ENCODE results near the gene PARP14. TPM values are rescaled to one million over a fixed set of nuclear protein-coding genes. Genes with fewer than 3 reads are reported as not detected.

The PARP14 gene
- total RNA-seq, 1 experiment from 2014 or later: 15.5 TPM

DNA sequence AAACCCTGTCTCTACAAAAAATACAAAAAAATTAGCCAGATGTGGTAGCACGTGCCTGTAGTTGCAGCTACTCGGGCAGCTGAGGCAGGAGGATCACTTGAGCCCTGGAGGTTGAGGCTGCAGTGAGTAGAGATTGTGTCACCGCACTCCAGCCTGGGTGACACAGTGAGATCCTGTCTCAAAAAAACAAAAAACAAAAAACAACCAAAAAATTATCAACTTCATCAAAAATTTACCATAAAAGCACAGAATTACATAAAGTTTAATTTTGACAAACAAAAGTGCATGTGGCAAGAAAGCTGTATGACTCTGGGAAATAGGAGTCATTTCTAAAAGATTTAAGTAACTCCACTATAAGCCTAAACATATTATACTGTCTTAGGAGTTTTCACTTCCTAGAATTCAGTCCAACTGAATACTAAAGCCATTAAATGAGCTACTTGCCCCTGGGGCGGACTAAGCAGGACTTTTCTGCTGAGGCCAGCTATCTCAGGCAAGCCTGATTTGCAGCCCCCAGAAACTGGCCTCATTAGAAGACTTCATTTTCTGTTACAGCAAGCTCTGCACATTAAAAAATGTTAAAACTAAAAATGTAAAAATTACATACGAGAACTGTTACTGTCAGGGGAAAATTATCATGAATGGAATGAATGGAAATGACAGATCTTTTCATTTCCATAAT is 90.0 kb downstream of the PARP14 start:
- intact Hi-C loops (cut with micrococcal nuclease): no loop called here
- peaks cover 14% of the 10 kb centered on the region for H3K4me1 Mint-ChIP-seq (ENCODE audit: insufficient read depth, unreplicated experiment)
- no peak overlapping the region for H3K27ac Mint-ChIP-seq (ENCODE audit: low read depth, unreplicated experiment)
- ChIA-PET POLR2A (interaction anchor here (0.5 to 1.3 kb wide), 2 partner anchors 20 to 416 kb away, joined by 3 read pairs; no protein-coding TSS in a partner anchor), CTCF (interaction anchor here (0.6 to 1.3 kb wide), 3 partner anchors 14 to 207 kb away, joined by 3 to 5 read pairs (median 3); no protein-coding TSS in a partner anchor)
- no peak overlapping the region for H3K4me3 Mint-ChIP-seq (ENCODE audit: unreplicated experiment)
- H3K27me3 Mint-ChIP-seq (ENCODE audit: insufficient read depth, unreplicated experiment): no peaks in the 10 kb centered on the region
- BruUV-seq (replicated peaks): no TSS peak
- no peaks in the 10 kb centered on the region for H3K9me3 Mint-ChIP-seq (ENCODE audit: unreplicated experiment)
- TF ChIP-seq, protein P1, sequence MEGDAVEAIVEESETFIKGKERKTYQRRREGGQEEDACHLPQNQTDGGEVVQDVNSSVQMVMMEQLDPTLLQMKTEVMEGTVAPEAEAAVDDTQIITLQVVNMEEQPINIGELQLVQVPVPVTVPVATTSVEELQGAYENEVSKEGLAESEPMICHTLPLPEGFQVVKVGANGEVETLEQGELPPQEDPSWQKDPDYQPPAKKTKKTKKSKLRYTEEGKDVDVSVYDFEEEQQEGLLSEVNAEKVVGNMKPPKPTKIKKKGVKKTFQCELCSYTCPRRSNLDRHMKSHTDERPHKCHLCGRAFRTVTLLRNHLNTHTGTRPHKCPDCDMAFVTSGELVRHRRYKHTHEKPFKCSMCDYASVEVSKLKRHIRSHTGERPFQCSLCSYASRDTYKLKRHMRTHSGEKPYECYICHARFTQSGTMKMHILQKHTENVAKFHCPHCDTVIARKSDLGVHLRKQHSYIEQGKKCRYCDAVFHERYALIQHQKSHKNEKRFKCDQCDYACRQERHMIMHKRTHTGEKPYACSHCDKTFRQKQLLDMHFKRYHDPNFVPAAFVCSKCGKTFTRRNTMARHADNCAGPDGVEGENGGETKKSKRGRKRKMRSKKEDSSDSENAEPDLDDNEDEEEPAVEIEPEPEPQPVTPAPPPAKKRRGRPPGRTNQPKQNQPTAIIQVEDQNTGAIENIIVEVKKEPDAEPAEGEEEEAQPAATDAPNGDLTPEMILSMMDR (IDR thresholded peaks at IDR 0.05; ENCODE audit: unreplicated experiment): no peak
- no peak for DNase-seq (ENCODE audit: unreplicated experiment)
- peaks cover 24% of the 10 kb centered on the region for H3K36me3 Mint-ChIP-seq (ENCODE audit: insufficient read depth, unreplicated experiment)

DNA sequence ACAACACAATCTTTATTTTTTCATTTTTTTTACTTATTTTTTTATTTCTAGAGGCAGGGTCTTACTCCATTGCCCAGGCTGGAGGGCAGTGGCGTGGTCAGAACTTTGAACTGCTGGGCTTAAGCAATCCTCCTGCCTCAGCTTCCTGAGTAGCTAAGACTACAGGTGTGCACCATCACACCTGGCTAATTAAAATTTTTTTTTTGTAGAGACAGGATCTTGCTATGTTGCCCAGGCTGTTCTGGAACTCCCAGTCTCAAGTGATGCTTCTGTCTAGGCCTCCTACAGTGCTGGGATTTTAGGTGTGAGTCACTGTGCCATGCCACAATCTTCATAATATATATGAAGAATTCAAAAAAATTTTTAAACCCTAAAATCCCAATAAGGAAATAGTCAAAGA is 92.2 kb downstream of the PARP14 start:
- intact Hi-C loops (cut with micrococcal nuclease): no loop called here
- POLR2A ChIA-PET: interaction anchor here (0.9 to 1.0 kb wide), 2 partner anchors 12 to 21 kb away, joined by 5 to 6 read pairs; partner anchors contain the start of gene HSPBAP1
- no peak for DNase-seq (ENCODE audit: unreplicated experiment)
- no peaks in the 10 kb centered on the region for H3K27me3 Mint-ChIP-seq (ENCODE audit: insufficient read depth, unreplicated experiment)
- H3K4me1 Mint-ChIP-seq (ENCODE audit: insufficient read depth, unreplicated experiment): peaks cover 14% of the 10 kb centered on the region
- TF ChIP-seq, protein P1 (IDR thresholded peaks at IDR 0.05; ENCODE audit: unreplicated experiment): no peak
- no peak overlapping the region for H3K4me3 Mint-ChIP-seq (ENCODE audit: unreplicated experiment)
- no TSS peak for BruUV-seq (replicated peaks)
- no peak overlapping the region for H3K27ac Mint-ChIP-seq (ENCODE audit: low read depth, unreplicated experiment)
- H3K36me3 Mint-ChIP-seq (ENCODE audit: insufficient read depth, unreplicated experiment): peaks cover 22% of the 10 kb centered on the region
- CTCF ChIA-PET: interaction anchor here (0.8 to 1.7 kb wide), 3 partner anchors 12 to 18 kb away, joined by 3 to 4 read pairs (median 4); no protein-coding TSS in a partner anchor
- H3K9me3 Mint-ChIP-seq (ENCODE audit: unreplicated experiment): no peaks in the 10 kb centered on the region

DNA sequence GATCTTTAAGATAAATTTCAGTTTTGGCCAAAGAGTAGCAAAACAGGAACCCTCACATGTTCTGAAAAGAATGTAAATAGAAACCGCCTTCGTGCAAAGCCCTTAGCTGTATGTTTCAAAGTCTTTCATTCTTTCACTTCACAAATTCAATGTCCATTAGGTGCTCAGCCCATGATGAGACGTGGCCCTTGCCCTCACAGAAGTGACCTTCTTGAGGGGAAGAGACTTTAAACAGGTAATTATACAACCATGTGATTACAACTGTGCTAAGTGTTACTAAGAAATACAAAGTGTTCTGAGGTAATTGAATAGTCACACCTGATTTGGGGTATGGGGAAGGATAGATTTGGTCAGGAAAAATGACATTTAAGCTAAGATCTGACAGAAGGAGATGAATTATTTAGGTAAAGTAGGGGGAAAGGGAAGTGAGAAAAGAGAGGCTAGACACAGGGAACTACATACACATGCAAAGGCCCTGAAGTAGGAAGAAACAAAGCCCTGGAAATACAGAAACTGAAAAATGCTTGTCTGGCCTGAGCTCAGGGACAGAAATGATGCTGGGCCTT is 93.4 kb downstream of the PARP14 start:
- TF ChIP-seq, protein P1 (IDR thresholded peaks at IDR 0.05; ENCODE audit: unreplicated experiment): no peak
- intact Hi-C loops (cut with micrococcal nuclease): no loop called here
- no peak overlapping the region for H3K4me3 Mint-ChIP-seq (ENCODE audit: unreplicated experiment)
- no peaks in the 10 kb centered on the region for H3K9me3 Mint-ChIP-seq (ENCODE audit: unreplicated experiment)
- DNase-seq (ENCODE audit: unreplicated experiment): no peak
- H3K4me1 Mint-ChIP-seq (ENCODE audit: insufficient read depth, unreplicated experiment): peaks cover 7% of the 10 kb centered on the region
- CTCF ChIA-PET: interaction anchor here (0.6 to 1.7 kb wide), 4 partner anchors 11 to 167 kb away, joined by 3 to 7 read pairs (median 4); no protein-coding TSS in a partner anchor
- no TSS peak for BruUV-seq (replicated peaks)
- POLR2A ChIA-PET: interaction anchor here (0.7 to 1.4 kb wide), 3 partner anchors 13 to 162 kb away, joined by 3 to 4 read pairs (median 4); no protein-coding TSS in a partner anchor
- H3K27ac Mint-ChIP-seq (ENCODE audit: low read depth, unreplicated experiment): no peak overlapping the region
- H3K27me3 Mint-ChIP-seq (ENCODE audit: insufficient read depth, unreplicated experiment): no peaks in the 10 kb centered on the region
- peaks cover 20% of the 10 kb centered on the region for H3K36me3 Mint-ChIP-seq (ENCODE audit: insufficient read depth, unreplicated experiment)

DNA sequence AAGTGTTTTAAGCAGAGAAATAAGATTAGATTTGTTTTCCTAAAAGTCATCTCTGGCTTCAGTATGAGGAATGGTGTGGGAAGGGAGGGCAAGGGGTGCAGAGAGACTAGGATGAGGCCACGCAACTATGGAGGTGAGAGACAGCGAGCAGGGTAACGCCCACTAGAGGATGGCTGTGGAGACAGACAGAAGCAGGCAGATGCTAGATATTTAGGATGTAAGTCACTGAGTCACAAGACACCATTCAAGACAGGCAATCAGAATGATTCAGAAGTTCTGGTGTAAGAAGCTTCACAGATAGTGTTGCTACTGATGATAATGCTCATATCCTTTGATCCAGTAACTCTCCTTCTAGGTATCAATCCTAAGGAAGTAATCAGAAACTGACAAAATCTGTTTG is 93.9 kb downstream of the PARP14 start:
- Mint-ChIP-seq H3K9me3 (ENCODE audit: unreplicated experiment) (no peaks in the 10 kb centered on the region), H3K27me3 (ENCODE audit: insufficient read depth, unreplicated experiment) (no peaks in the 10 kb centered on the region), H3K4me3 (ENCODE audit: unreplicated experiment) (no peak overlapping the region), H3K27ac (ENCODE audit: low read depth, unreplicated experiment) (no peak overlapping the region), H3K36me3 (ENCODE audit: insufficient read depth, unreplicated experiment) (peaks cover 15% of the 10 kb centered on the region), H3K4me1 (ENCODE audit: insufficient read depth, unreplicated experiment) (peaks cover 7% of the 10 kb centered on the region)
- BruUV-seq (replicated peaks): no TSS peak
- intact Hi-C loops (cut with micrococcal nuclease): no loop called here
- TF ChIP-seq, protein P1 (IDR thresholded peaks at IDR 0.05; ENCODE audit: unreplicated experiment): no peak
- DNase-seq (ENCODE audit: unreplicated experiment): no peak
- ChIA-PET CTCF (interaction anchor here (0.7 to 1.7 kb wide), 3 partner anchors 10 to 791 kb away, joined by 3 to 7 read pairs (median 4); no protein-coding TSS in a partner anchor), POLR2A (interaction anchor here (0.9 to 1.4 kb wide), 3 partner anchors 12 to 17 kb away, joined by 3 to 4 read pairs (median 3); no protein-coding TSS in a partner anchor)

Data from MCF 10A (cell line).